NCI-H2196 treated with DMSO at 0.1 percent for 48 hours (cell line): Measurements from ENCODE around the gene FUOM.
"Not testable (repeated sequence)": the region's sequence is repeated elsewhere in the genome, so short reads cannot be mapped to it uniquely, and the experiment has no call there.

Source experiments
- DNase-seq: peaks from one replicate; lab custom pipeline; 2025; ENCODE audit not compliant: unreplicated experiment; lab: John Stamatoyannopoulos, UW

The FUOM gene

GRCh38 chr10:133335246-133336117, 22.3 kb downstream of the FUOM start:
- DNase-seq, result no peak

GRCh38 chr10:133334503-133335245, 23.1 kb downstream of the FUOM start:
- DNase-seq, result no peak

GRCh38 chr10:133332936-133333699, 24.7 kb downstream of the FUOM start:
- no peak for DNase-seq

- peak; percentile 20 for DNase-seq
Measured at GRCh38 chr10:133329491-133330202, 28.2 kb downstream of the FUOM start.

GRCh38 chr10:133328358-133329343, 29.2 kb downstream of the FUOM start:
- DNase-seq, result no peak

GRCh38 chr10:133327651-133328357, 30.0 kb downstream of the FUOM start:
- DNase-seq, result no peak

- DNase-seq, result no peak
Measured at GRCh38 chr10:133326745-133327650, 30.8 kb downstream of the FUOM start.

GRCh38 chr10:133326223-133326551, 31.6 kb downstream of the FUOM start:
- no peak for DNase-seq

GRCh38 chr10:133325440-133326222, 32.2 kb downstream of the FUOM start:
- DNase-seq, result no peak

- DNase-seq, result no peak
Measured at GRCh38 chr10:133324857-133325260, 33.0 kb downstream of the FUOM start.

- peak; percentile 62 for DNase-seq
Measured at GRCh38 chr10:133324198-133324792, 33.5 kb downstream of the FUOM start.

GRCh38 chr10:133322064-133322709, 35.6 kb downstream of the FUOM start:
- not testable (repeated sequence) for DNase-seq

- not testable (repeated sequence) for DNase-seq
Measured at GRCh38 chr10:133320852-133321422, 36.9 kb downstream of the FUOM start.

GRCh38 chr10:133318494-133319127, 39.2 kb downstream of the FUOM start:
- no peak for DNase-seq

- no peak for DNase-seq
Measured at GRCh38 chr10:133316732-133317131, 41.1 kb downstream of the FUOM start.

- no peak for DNase-seq
Measured at GRCh38 chr10:133316266-133316665, 41.6 kb downstream of the FUOM start.
